Measurements from ENCODE around the gene RER1.

DNA sequence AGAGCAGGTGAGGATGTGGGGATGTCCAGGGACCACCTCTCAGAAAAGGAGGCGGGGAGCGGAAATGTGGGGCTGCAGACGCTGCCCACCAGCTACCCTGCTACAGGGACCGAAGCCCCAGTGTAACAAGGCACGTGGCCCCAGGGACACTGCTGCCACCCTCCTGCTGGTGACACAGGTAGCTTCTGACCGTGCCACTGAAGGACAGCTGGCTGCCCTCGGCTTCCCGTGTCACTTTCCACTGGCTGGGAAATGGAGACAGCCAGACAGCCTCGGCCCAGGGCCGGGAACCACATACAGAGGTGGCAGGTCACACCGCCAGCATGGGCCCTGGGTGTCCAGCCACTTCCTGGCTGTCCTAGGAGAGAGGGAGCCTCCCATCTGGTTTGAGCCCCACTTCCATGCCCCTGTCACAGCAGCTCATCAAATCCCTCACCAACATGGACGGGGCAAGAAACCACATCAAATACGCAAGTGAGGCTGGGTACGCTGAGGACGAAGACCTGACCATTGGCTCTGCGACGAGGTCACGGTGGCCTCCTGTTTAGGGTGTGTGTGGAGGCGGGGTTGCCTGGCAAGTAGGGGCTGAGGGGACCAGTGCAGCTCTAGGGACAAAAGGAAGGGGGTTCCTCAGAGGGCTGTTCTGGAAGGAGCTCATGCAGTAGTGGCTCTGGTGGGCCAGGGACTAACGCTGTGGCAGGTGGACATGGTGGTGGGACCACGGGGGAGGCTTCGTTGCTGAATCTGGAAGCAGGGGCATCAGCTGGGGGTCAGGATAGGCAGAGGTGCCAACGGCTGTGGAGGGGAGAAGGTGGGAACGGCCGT is 15.7 kb downstream of the RER1 start:
- TF ChIP-seq, protein P1, sequence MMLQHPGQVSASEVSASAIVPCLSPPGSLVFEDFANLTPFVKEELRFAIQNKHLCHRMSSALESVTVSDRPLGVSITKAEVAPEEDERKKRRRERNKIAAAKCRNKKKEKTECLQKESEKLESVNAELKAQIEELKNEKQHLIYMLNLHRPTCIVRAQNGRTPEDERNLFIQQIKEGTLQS (IDR thresholded peaks at IDR 0.05) = no peak
- TF ChIP-seq TCF7L2 (IDR thresholded peaks at IDR 0.05; ENCODE audit: borderline replicate concordance, extremely low read depth, insufficient read depth, insufficient read length) (no peak), CEBPB (IDR thresholded peaks at IDR 0.05; ENCODE audit: low read depth) (no peak), POLR2A (IDR thresholded peaks at IDR 0.05; ENCODE audit: borderline replicate concordance, extremely low read depth, insufficient read depth, insufficient read length) (no peak), FOSL1 (IDR thresholded peaks at IDR 0.05; ENCODE audit: low read depth) (no peak), POLR2AphosphoS5 (IDR thresholded peaks at IDR 0.05; ENCODE audit: low read depth, low read length) (no peak), SIN3A (IDR thresholded peaks at IDR 0.05; ENCODE audit: low read depth) (no peak), EZH2 (IDR thresholded peaks at IDR 0.05) (no peak)
- TF ChIP-seq, protein P2, sequence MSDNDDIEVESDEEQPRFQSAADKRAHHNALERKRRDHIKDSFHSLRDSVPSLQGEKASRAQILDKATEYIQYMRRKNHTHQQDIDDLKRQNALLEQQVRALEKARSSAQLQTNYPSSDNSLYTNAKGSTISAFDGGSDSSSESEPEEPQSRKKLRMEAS (IDR thresholded peaks at IDR 0.05) = no peak
- TF ChIP-seq, protein P3, sequence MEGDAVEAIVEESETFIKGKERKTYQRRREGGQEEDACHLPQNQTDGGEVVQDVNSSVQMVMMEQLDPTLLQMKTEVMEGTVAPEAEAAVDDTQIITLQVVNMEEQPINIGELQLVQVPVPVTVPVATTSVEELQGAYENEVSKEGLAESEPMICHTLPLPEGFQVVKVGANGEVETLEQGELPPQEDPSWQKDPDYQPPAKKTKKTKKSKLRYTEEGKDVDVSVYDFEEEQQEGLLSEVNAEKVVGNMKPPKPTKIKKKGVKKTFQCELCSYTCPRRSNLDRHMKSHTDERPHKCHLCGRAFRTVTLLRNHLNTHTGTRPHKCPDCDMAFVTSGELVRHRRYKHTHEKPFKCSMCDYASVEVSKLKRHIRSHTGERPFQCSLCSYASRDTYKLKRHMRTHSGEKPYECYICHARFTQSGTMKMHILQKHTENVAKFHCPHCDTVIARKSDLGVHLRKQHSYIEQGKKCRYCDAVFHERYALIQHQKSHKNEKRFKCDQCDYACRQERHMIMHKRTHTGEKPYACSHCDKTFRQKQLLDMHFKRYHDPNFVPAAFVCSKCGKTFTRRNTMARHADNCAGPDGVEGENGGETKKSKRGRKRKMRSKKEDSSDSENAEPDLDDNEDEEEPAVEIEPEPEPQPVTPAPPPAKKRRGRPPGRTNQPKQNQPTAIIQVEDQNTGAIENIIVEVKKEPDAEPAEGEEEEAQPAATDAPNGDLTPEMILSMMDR (IDR thresholded peaks at IDR 0.05 in 2 of 3, conservative IDR thresholded peaks at IDR 0.05 in 1 of 3; ENCODE audit: borderline replicate concordance in 1 of 3, insufficient read depth in 1 of 3, low read depth in 2 of 3, low read length in 2 of 3) = no peak
- TF ChIP-seq, protein P4, sequence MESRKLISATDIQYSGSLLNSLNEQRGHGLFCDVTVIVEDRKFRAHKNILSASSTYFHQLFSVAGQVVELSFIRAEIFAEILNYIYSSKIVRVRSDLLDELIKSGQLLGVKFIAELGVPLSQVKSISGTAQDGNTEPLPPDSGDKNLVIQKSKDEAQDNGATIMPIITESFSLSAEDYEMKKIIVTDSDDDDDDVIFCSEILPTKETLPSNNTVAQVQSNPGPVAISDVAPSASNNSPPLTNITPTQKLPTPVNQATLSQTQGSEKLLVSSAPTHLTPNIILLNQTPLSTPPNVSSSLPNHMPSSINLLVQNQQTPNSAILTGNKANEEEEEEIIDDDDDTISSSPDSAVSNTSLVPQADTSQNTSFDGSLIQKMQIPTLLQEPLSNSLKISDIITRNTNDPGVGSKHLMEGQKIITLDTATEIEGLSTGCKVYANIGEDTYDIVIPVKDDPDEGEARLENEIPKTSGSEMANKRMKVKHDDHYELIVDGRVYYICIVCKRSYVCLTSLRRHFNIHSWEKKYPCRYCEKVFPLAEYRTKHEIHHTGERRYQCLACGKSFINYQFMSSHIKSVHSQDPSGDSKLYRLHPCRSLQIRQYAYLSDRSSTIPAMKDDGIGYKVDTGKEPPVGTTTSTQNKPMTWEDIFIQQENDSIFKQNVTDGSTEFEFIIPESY (IDR thresholded peaks at IDR 0.05; ENCODE audit: extremely low read depth, insufficient replicate concordance, low read length) = no peak
